AG04450 (cell line): Measurements from ENCODE around the gene SKAP1. TPM values are rescaled to one million over a fixed set of nuclear protein-coding genes. Genes with fewer than 3 reads are reported as not detected.

Source experiments
- CTCF ChIA-PET: fragments of 300-600, 350-600 bp; formaldehyde crosslinking; extraction: SDS; loops from one replicate; lab custom pipeline; 2022; ENCODE audit warnings: antibody characterized with exemption, inconsistent platforms; lab: Charles Lee
- POLR2A ChIA-PET: fragments of 350-600 bp; formaldehyde crosslinking; extraction: SDS; loops from one replicate; lab custom pipeline; 2021; ENCODE audit warnings: antibody characterized with exemption, inconsistent platforms; lab: Yijun Ruan, JAX
- DNase-seq: peaks from one replicate; pipeline ENCODE4 v3.0.0-alpha.2; 2011; ENCODE audit warnings: low read depth, low spot score
- H3K27ac ChIP-seq: one replicate; pipeline ENCODE4 v1.5.1; 2012; ENCODE audit warnings: low read depth, low read length, control low read depth
- H3K27me3 ChIP-seq: one replicate; pipeline ENCODE4 v1.6.0; 2012; ENCODE audit warnings: low read length; ENCODE audit not compliant: control insufficient read depth, insufficient read depth
- H3K4me3 ChIP-seq: 2 replicates; pipeline ENCODE4 v1.5.1; 2011; ENCODE audit warnings: mild to moderate bottlenecking, low read depth, low read length, control low read depth
- H3K9me3 ChIP-seq: 2 replicates; pipeline ENCODE4 v1.5.1; 2012; ENCODE audit warnings: low read length; ENCODE audit not compliant: control insufficient read depth, insufficient read depth
- polyA plus RNA-seq: library from polyadenylated mRNA; depleted of rRNA; stranded (reverse); fragments of >200 nt; gene quantifications from 2 replicates; pipeline ENCODE4 v1.2.3, GENCODE V29; 2011
- TF ChIP-seq, protein P1 (sequence below): IDR thresholded peaks from 2 replicates; pipeline ENCODE4 v1.5.1; 2011; ENCODE audit warnings: low read depth, low read length, control low read depth, inconsistent platforms

The SKAP1 gene
- polyA plus RNA-seq, 1 experiment: not detected

DNA sequence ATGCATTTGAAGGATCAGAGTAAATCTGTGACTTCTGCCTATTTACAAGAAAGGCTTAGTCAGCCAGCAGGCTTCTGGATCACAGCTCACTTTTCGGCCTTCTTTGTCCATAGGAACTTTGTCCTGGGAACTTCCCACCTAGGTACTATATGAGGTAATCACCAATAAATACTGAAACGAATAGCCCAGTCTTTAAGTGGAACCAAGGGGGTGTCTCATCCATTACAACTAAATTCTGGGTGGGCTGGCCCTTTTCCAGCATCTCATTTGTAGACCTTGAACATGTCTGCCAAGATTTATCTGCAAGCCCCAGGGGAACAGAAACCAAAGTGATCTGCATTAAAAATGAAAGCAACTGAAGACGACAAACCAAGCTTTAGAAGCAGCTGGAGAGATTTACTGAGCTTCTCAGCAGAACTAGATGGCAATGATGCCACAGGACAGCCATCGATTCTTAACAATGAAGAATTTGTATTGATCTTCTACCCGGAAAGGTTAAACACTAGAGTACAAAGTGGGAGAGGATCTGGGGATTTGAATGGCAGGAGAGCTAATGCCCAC, 267.0 kb downstream of the SKAP1 start:
- TF ChIP-seq, protein P1, sequence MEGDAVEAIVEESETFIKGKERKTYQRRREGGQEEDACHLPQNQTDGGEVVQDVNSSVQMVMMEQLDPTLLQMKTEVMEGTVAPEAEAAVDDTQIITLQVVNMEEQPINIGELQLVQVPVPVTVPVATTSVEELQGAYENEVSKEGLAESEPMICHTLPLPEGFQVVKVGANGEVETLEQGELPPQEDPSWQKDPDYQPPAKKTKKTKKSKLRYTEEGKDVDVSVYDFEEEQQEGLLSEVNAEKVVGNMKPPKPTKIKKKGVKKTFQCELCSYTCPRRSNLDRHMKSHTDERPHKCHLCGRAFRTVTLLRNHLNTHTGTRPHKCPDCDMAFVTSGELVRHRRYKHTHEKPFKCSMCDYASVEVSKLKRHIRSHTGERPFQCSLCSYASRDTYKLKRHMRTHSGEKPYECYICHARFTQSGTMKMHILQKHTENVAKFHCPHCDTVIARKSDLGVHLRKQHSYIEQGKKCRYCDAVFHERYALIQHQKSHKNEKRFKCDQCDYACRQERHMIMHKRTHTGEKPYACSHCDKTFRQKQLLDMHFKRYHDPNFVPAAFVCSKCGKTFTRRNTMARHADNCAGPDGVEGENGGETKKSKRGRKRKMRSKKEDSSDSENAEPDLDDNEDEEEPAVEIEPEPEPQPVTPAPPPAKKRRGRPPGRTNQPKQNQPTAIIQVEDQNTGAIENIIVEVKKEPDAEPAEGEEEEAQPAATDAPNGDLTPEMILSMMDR: no peak
- Histone ChIP-seq H3K4me3 (no peak overlapping the region), H3K27me3 (peaks cover 48% of the 10 kb centered on the region), H3K27ac (no peak overlapping the region), H3K9me3 (no peaks in the 10 kb centered on the region)
- ChIA-PET CTCF (interaction anchor here (0.9 to 1.3 kb wide), 2 partner anchors 145 to 174 kb away, joined by 3 read pairs; no protein-coding TSS in a partner anchor), POLR2A (no interaction called here)
- DNase-seq: no peak

DNA sequence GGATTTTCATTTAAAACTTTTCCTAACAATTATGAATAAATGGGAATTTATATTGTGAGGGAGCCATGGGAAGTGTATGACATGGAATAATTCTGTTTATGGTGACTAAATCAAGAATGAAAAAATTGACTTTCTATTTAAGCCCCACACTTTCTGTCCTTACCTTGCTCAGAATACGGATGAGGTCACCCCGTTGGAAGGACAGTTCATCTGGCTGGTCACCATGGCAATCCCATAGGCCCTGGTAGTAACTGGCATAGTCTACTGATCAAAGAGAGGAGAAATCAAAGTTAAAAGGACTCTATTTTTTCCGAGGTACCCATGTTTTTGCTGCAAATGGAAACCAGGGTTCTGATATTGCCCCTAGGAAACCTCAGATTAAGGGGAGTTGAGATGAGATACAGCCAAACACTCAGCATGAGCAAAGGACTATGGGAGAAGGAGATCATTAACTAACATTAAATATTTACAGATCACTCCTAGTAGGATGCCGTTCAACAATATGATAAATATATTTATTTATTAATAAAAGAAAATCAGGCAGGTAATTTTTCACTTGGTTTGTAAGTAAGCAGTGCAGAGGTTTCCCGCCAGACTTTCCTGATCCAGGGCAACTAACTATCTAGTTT, 267.6 kb downstream of the SKAP1 start:
- no peaks in the 10 kb centered on the region for H3K9me3 ChIP-seq
- peaks cover 43% of the 10 kb centered on the region for H3K27me3 ChIP-seq
- DNase-seq: no peak
- H3K27ac ChIP-seq: no peak overlapping the region
- H3K4me3 ChIP-seq: no peak overlapping the region
- ChIA-PET POLR2A (no interaction called here), CTCF (interaction anchor here (0.9 to 1.3 kb wide), 2 partner anchors 146 to 174 kb away, joined by 3 read pairs; no protein-coding TSS in a partner anchor)
- TF ChIP-seq, protein P1: no peak

- ChIA-PET CTCF (no interaction called here), POLR2A (no interaction called here)
- TF ChIP-seq, protein P1: no peak
- Histone ChIP-seq H3K27ac (no peak overlapping the region), H3K27me3 (peaks cover 48% of the 10 kb centered on the region), H3K4me3 (no peak overlapping the region), H3K9me3 (no peaks in the 10 kb centered on the region)
- no peak for DNase-seq
Observed at GRCh38 chr17:48161127-48161905, 268.7 kb downstream of the SKAP1 start.

- CTCF ChIA-PET: interaction anchor here (0.6 kb wide), 1 partner anchor 102 kb away, joined by 3 read pairs; no protein-coding TSS in a partner anchor
- POLR2A ChIA-PET: no interaction called here
- Histone ChIP-seq H3K27me3 (peaks cover 53% of the 10 kb centered on the region), H3K4me3 (no peak overlapping the region), H3K9me3 (no peaks in the 10 kb centered on the region), H3K27ac (no peak overlapping the region)
- DNase-seq: no peak
- TF ChIP-seq, protein P1: no peak
Observed at GRCh38 chr17:48160177-48161081, 269.6 kb downstream of the SKAP1 start.
